ENCODE data around the gene GNA12. TPM values are rescaled to one million over a fixed set of nuclear protein-coding genes. Genes with fewer than 3 reads are reported as not detected.
"Not testable (repeated sequence)": the region's sequence is repeated elsewhere in the genome, so short reads cannot be mapped to it uniquely, and the experiment has no call there.

The GNA12 gene
- total and polyA plus RNA-seq, 12 donors, result 8.2 to 65.1 (median 42.9) TPM

GRCh38 chr7:2738766-2739549, 105.2 kb downstream of the GNA12 start:
- TF ChIP-seq POLR2A (IDR thresholded peaks at IDR 0.05) (no peak), CTCF (IDR thresholded peaks at IDR 0.05) (no peak)
- peak overlapping the region in 1 of 5 donors; percentile 45 for H3K27ac ChIP-seq
- no peaks in the 10 kb centered on the region for H3K27me3 ChIP-seq
- intact Hi-C loops (cut with DNase I), result loop anchor here in 1 of 2 donors (10.0 kb wide), 1 partner anchor 56 kb away; no protein-coding TSS in a partner anchor
- 93 to 96% (median 95%) methylated on average over 19 of the region's 19 CpGs for WGBS, 4 donors
- peak in 3 of 7 donors; percentile 0 to 53 (median 22) for DNase-seq
- no peaks in the 10 kb centered on the region for H3K36me3 ChIP-seq (replicated peaks in 1 of 2)
- H3K9me3 ChIP-seq (replicated peaks in 1 of 3), result no peaks in the 10 kb centered on the region
- no peak overlapping the region for H3K4me3 ChIP-seq
- peaks cover 0 to 29% of the 10 kb centered on the region in 2 donors for H3K4me1 ChIP-seq (replicated peaks in 1 of 2)

- DNase-seq, result peak in 6 of 7 donors; percentile 42 to 79 (median 58)
- no peaks in the 10 kb centered on the region for H3K27me3 ChIP-seq
- H3K4me1 ChIP-seq (replicated peaks in 1 of 2), result peaks cover 0 to 35% of the 10 kb centered on the region in 2 donors
- no peaks in the 10 kb centered on the region for H3K9me3 ChIP-seq (replicated peaks in 1 of 3)
- 49 to 67% (median 60%) methylated on average over 18 of the region's 18 CpGs for WGBS, 4 donors
- no peak overlapping the region for H3K4me3 ChIP-seq
- H3K27ac ChIP-seq, result peak overlapping the region in 3 of 5 donors; percentile 19 to 45 (median 42)
- H3K36me3 ChIP-seq (replicated peaks in 1 of 2), result no peaks in the 10 kb centered on the region
- intact Hi-C loops (cut with DNase I), result loop anchor here in 1 of 2 donors (10.0 kb wide), 1 partner anchor 57 kb away; no protein-coding TSS in a partner anchor
- TF ChIP-seq POLR2A (IDR thresholded peaks at IDR 0.05) (peak; percentile 23 to 29), CTCF (IDR thresholded peaks at IDR 0.05) (no peak)
These were observed 106.2 kb downstream of the GNA12 start for GRCh38 chr7:2737771-2738540.

GRCh38 chr7:2737005-2737743, 106.9 kb downstream of the GNA12 start:
- WGBS, 4 donors, result 94% methylated on average over 15 of the region's 15 CpGs
- peak overlapping the region in 1 of 5 donors; percentile 45 for H3K27ac ChIP-seq
- peak in 3 of 7 donors; percentile 0 to 46 (median 13) for DNase-seq
- not testable (repeated sequence) for H3K4me3 ChIP-seq; H3K36me3 ChIP-seq (replicated peaks in 1 of 2); H3K27me3 ChIP-seq; H3K9me3 ChIP-seq (replicated peaks in 1 of 3)
- peaks cover 0 to 35% of the 10 kb centered on the region in 2 donors for H3K4me1 ChIP-seq (replicated peaks in 1 of 2)
- intact Hi-C loops (cut with DNase I), result loop anchor here in 1 of 2 donors (10.0 kb wide), 1 partner anchor 58 kb away; no protein-coding TSS in a partner anchor

GRCh38 chr7:2736411-2736914, 107.6 kb downstream of the GNA12 start:
- TF ChIP-seq POLR2A (IDR thresholded peaks at IDR 0.05) (no peak), CTCF (IDR thresholded peaks at IDR 0.05) (no peak)
- Histone ChIP-seq H3K9me3 (replicated peaks in 1 of 3) (no peaks in the 10 kb centered on the region), H3K27me3 (no peaks in the 10 kb centered on the region), H3K27ac (no peak overlapping the region), H3K4me3 (no peak overlapping the region), H3K36me3 (replicated peaks in 1 of 2) (no peaks in the 10 kb centered on the region), H3K4me1 (replicated peaks in 1 of 2) (peaks cover 0 to 35% of the 10 kb centered on the region in 2 donors)
- DNase-seq, result peak in 3 of 7 donors; percentile 0 to 47 (median 21)
- intact Hi-C loops (cut with DNase I), result loop anchor here in 1 of 2 donors (10.0 kb wide), 1 partner anchor 58 kb away; no protein-coding TSS in a partner anchor
- 87 to 98% (median 93%) methylated on average over 17 of the region's 17 CpGs for WGBS, 4 donors

All from adrenal gland (tissue), 12 donors.